ENCODE results near the gene FSD2.

FSD2 gene

DNA sequence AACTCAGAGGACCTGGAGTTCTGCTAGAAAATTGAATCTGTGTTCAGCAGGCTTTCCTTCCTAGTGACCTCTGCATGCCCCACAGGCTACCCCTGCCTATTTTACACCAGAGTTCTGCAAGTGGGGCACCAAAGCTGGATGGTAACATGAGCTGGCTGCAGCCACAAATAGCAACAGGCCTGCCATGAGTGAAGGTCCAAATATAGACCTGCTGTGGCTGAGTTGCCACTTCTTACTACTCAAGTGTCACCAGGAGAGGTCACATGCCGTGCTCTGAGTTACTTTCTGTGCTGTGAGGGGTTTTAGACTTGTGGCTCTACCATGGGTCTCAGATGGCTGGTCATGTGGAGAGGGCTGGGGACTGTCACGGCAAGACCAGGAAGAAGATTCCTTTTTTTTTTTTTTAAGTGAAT, at the start of gene FSD2:
Gene FSD2, minus strand, starts transcription at position 76 of the 413 bp plus-strand sequence. CDS start 18,679 bp downstream, outside the sequence.
- Histone ChIP-seq H3K79me2 (ENCODE audit: low read length) (peaks cover 15% of the 10 kb centered on the region), H3K36me3 (replicated peaks; ENCODE audit: low read depth, low read length) (no peaks in the 10 kb centered on the region), H3K4me3 (ENCODE audit: low read length) (peak within 1 kb of the TSS; percentile 21), H3K27me3 (ENCODE audit: low read depth, low read length) (peaks cover 11% of the 10 kb centered on the region), H3K27ac (ENCODE audit: low read length) (peak within 1 kb of the TSS; percentile 41), H4K20me1 (ENCODE audit: insufficient read depth, low read length) (peaks cover 6% of the 10 kb centered on the region), H3K4me2 (ENCODE audit: low read length) (peak within 1 kb of the TSS; percentile 75), H3K9ac (ENCODE audit: low read length) (peak within 1 kb of the TSS; percentile 17; the same call in 1 of the 2 replicates), H3K4me1 (ENCODE audit: low read length) (peaks cover 30% of the 10 kb centered on the region), H3K9me3 (ENCODE audit: insufficient read depth, low read length) (no peaks in the 10 kb centered on the region), H2AFZ (ENCODE audit: low read depth, low read length) (peak within 1 kb of the TSS; percentile 88)
- TF ChIP-seq CTCF (IDR thresholded peaks at IDR 0.05; ENCODE audit: low read depth, low read length) = peak; percentile 13; the same call in 1 of the 2 replicates
- TF ChIP-seq EZH2phosphoT487 (IDR thresholded peaks at IDR 0.05; ENCODE audit: low read depth) = no peak

DNA sequence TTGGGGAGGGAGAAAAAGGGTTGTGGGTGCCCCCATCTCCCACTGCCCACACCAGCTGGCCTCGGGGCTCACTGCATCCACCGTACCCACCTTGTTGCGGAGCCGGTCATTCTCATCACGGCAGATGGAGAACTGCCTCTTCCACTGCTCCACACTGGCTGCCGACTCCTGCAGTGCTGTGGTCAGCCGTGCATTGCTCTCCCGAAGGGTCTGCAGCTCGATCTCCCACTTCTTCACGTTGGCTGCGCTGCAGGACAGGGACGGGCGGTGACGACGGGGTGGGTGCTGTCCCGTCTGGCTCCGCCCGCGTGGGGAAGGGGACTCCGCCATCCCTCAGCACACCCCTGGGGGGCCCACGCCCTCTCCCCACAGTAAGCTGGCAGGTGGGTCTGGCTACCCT, 48.7 kb upstream of the FSD2 start:
- Histone ChIP-seq H3K27ac (ENCODE audit: low read length) (no peak overlapping the region), H3K9me3 (ENCODE audit: insufficient read depth, low read length) (no peaks in the 10 kb centered on the region), H3K4me3 (ENCODE audit: low read length) (no peak overlapping the region), H4K20me1 (ENCODE audit: insufficient read depth, low read length) (no peaks in the 10 kb centered on the region), H3K36me3 (replicated peaks; ENCODE audit: low read depth, low read length) (no peaks in the 10 kb centered on the region), H3K79me2 (ENCODE audit: low read length) (no peaks in the 10 kb centered on the region), H2AFZ (ENCODE audit: low read depth, low read length) (no peak overlapping the region), H3K4me1 (ENCODE audit: low read length) (peaks cover 4% of the 10 kb centered on the region), H3K27me3 (ENCODE audit: low read depth, low read length) (no peaks in the 10 kb centered on the region), H3K4me2 (ENCODE audit: low read length) (no peak overlapping the region), H3K9ac (ENCODE audit: low read length) (no peak overlapping the region)
- TF ChIP-seq EZH2phosphoT487 (IDR thresholded peaks at IDR 0.05; ENCODE audit: low read depth) = no peak
- no peak for TF ChIP-seq CTCF (IDR thresholded peaks at IDR 0.05; ENCODE audit: low read depth, low read length)

DNA sequence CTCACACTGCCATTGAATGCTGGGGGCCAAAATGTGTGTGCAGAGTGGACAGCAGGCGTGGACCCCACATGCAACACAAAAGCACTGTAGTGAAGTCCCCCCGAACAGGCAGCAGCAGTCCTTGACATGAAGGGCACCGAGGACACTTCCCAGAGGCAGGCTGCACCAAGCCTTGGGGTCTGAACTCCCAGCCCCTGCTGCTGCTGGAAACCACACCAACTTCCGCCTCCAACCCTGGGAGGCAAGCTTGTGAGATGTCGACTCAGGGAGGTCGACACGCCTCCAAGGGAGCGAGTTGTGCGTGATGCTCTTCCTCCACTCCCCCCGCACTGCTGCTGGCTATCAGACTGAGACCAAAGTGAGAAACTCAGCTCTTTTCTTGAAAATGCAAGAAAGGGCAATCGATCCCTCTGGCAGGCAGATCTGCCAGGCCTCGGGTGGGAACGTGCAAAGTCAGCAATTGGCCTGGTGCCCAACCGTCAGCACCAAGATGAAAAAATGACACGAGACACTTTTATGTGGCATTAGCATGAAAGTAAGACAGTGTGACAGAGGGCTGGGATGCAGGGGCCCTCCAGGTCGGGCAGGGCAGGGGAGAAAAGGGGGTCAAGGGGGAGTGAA, 47.2 kb upstream of the FSD2 start:
- Histone ChIP-seq H4K20me1 (ENCODE audit: insufficient read depth, low read length) (no peaks in the 10 kb centered on the region), H3K9ac (ENCODE audit: low read length) (no peak overlapping the region)

More for the DNA sequence above, 47.2 kb upstream of the FSD2 start:
- no peaks in the 10 kb centered on the region for H3K27me3 ChIP-seq (ENCODE audit: low read depth, low read length)
- H2AFZ ChIP-seq (ENCODE audit: low read depth, low read length) = no peak overlapping the region
- H3K4me2 ChIP-seq (ENCODE audit: low read length) = no peak overlapping the region
- H3K4me3 ChIP-seq (ENCODE audit: low read length) = no peak overlapping the region
- H3K36me3 ChIP-seq (replicated peaks; ENCODE audit: low read depth, low read length) = no peaks in the 10 kb centered on the region
- no peaks in the 10 kb centered on the region for H3K9me3 ChIP-seq (ENCODE audit: insufficient read depth, low read length)
- no peaks in the 10 kb centered on the region for H3K79me2 ChIP-seq (ENCODE audit: low read length)
- H3K27ac ChIP-seq (ENCODE audit: low read length) = no peak overlapping the region
- peaks cover 9% of the 10 kb centered on the region for H3K4me1 ChIP-seq (ENCODE audit: low read length)
- TF ChIP-seq EZH2phosphoT487 (IDR thresholded peaks at IDR 0.05; ENCODE audit: low read depth) (no peak), CTCF (IDR thresholded peaks at IDR 0.05; ENCODE audit: low read depth, low read length) (no peak)
